ENCODE measurements around the gene NOB1.

NOB1 gene

GRCh38 chr16:69721441-69721957 lies 33.2 kb downstream of the NOB1 start:
- Histone ChIP-seq H3K27ac (no peak overlapping the region), H3K27me3 (replicated peaks) (no peaks in the 10 kb centered on the region), H3K4me3 (ENCODE audit: low read depth, low read length) (no peak overlapping the region), H3K36me3 (replicated peaks) (peaks cover 21% of the 10 kb centered on the region)
- in situ Hi-C loops (cut with HindIII; ENCODE audit: low pct_ligation_motif_present, low sequenced_read_pairs), result no loop called here
- TF ChIP-seq, protein P1, sequence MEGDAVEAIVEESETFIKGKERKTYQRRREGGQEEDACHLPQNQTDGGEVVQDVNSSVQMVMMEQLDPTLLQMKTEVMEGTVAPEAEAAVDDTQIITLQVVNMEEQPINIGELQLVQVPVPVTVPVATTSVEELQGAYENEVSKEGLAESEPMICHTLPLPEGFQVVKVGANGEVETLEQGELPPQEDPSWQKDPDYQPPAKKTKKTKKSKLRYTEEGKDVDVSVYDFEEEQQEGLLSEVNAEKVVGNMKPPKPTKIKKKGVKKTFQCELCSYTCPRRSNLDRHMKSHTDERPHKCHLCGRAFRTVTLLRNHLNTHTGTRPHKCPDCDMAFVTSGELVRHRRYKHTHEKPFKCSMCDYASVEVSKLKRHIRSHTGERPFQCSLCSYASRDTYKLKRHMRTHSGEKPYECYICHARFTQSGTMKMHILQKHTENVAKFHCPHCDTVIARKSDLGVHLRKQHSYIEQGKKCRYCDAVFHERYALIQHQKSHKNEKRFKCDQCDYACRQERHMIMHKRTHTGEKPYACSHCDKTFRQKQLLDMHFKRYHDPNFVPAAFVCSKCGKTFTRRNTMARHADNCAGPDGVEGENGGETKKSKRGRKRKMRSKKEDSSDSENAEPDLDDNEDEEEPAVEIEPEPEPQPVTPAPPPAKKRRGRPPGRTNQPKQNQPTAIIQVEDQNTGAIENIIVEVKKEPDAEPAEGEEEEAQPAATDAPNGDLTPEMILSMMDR (IDR thresholded peaks at IDR 0.05; ENCODE audit: low read depth, low read length, missing control alignments), result no peak
- no peak for DNase-seq

- TF ChIP-seq, protein P1 (IDR thresholded peaks at IDR 0.05; ENCODE audit: low read depth, low read length, missing control alignments), result no peak
- no peak overlapping the region for H3K4me3 ChIP-seq (ENCODE audit: low read depth, low read length)
- no peak for DNase-seq
- H3K27me3 ChIP-seq (replicated peaks), result no peaks in the 10 kb centered on the region
- in situ Hi-C loops (cut with HindIII; ENCODE audit: low pct_ligation_motif_present, low sequenced_read_pairs), result no loop called here
- H3K27ac ChIP-seq, result no peak overlapping the region
- peaks cover 21% of the 10 kb centered on the region for H3K36me3 ChIP-seq (replicated peaks)
These were observed 33.8 kb downstream of the NOB1 start for GRCh38 chr16:69720822-69721430.

DNA sequence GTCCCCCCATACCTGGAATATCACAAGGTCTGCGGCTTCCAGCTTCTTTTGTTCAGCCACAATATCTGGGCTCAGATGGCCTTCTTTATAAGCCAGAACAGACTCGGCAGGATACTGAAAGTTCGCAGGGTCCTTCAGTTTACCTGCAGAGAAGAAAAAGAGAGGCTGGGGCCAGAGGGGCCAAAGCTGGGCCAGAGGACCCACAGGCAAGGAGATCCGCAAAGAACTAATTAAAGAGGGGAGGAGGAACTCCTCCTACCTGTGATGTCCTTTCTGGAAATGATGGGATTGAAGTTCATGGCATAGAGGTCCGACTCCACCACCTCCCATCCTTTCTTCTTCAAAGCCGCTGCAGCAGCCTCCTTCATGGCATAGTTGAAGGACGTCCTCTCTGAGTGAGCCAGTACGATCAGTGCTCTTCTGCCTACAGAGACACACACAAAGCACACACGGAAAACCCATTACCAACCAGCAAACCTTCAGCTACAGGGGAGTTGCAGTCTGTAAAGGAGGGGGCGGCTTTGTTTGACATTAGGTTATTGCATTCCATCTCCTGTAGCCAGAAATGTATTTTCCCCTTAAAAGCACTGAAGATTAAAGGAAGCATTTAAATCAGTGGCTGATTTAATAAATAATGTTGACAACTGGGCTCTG lies 36.5 kb downstream of the NOB1 start:
- no peak for DNase-seq
- in situ Hi-C loops (cut with HindIII; ENCODE audit: low pct_ligation_motif_present, low sequenced_read_pairs), result no loop called here
- TF ChIP-seq, protein P1 (IDR thresholded peaks at IDR 0.05; ENCODE audit: low read depth, low read length, missing control alignments), result no peak
- no peaks in the 10 kb centered on the region for H3K27me3 ChIP-seq (replicated peaks)
- no peak overlapping the region for H3K4me3 ChIP-seq (ENCODE audit: low read depth, low read length)
- H3K36me3 ChIP-seq (replicated peaks), result peaks cover 39% of the 10 kb centered on the region
- H3K27ac ChIP-seq, result no peak overlapping the region

- H3K4me3 ChIP-seq (ENCODE audit: low read depth, low read length), result no peak overlapping the region
- no peaks in the 10 kb centered on the region for H3K27me3 ChIP-seq (replicated peaks)
- TF ChIP-seq, protein P1 (IDR thresholded peaks at IDR 0.05; ENCODE audit: low read depth, low read length, missing control alignments), result no peak
- no peak for DNase-seq
- H3K36me3 ChIP-seq (replicated peaks), result peaks cover 50% of the 10 kb centered on the region
- no peak overlapping the region for H3K27ac ChIP-seq
- in situ Hi-C loops (cut with HindIII; ENCODE audit: low pct_ligation_motif_present, low sequenced_read_pairs), result no loop called here
These were observed 37.7 kb downstream of the NOB1 start for GRCh38 chr16:69717066-69717465.

DNA sequence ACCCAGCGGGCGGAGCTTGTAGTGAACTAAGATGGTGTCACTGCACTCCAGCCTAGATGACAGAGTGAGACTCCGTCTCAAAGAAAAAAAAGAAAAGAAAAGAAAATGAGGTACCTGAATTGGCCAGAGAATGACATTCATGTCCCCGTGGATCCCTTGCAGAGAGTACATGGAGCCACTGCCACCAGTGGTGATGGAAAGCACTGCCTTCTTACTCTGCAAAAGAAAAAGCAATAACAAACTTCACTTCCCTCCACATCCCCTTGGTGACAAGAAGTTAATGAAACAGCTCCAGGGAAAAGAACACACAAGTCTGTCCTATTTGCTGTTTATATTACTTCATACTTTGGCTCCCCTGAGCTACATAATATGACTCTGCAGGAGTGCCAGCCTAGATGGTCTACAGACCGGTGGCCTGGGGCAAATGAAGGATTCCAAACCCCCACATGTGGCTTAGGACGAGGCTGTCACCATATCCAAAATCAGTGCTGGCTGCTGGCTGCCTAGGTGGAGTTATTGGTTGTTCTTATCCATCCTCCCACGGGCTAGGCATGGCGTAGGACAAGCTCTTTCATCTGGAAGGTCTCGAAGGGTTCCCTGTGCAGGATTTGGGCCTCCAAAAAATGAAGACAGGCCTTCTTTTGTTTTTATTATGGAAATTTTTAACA lies 41.7 kb downstream of the NOB1 start:
- no peak for DNase-seq
- no peaks in the 10 kb centered on the region for H3K27me3 ChIP-seq (replicated peaks)
- H3K27ac ChIP-seq, result no peak overlapping the region
- TF ChIP-seq, protein P1 (IDR thresholded peaks at IDR 0.05; ENCODE audit: low read depth, low read length, missing control alignments), result no peak
- in situ Hi-C loops (cut with HindIII; ENCODE audit: low pct_ligation_motif_present, low sequenced_read_pairs), result no loop called here
- H3K36me3 ChIP-seq (replicated peaks), result peaks cover 64% of the 10 kb centered on the region
- no peak overlapping the region for H3K4me3 ChIP-seq (ENCODE audit: low read depth, low read length)
